Endothelial cell of umbilical vein (primary cell): ENCODE data around the gene THSD8. TPM values are rescaled to one million over a fixed set of nuclear protein-coding genes. Genes with fewer than 3 reads are reported as not detected.

Source experiments
- BruUV-seq: library from RNA; stranded (reverse); fragments of 400-500 nt; replicated peaks from 2 replicates; lab custom pipeline; 2021; lab: Mats Ljungman, UMichigan
- CTCF ChIA-PET: fragments of 300-600, 350-600 bp; sonication (Branson Sonifier 250); formaldehyde crosslinking; loops from one replicate; lab custom pipeline; 2021; ENCODE audit warnings: antibody characterized with exemption, inconsistent platforms; lab: Charles Lee
- POLR2A ChIA-PET: fragments of 300-600, 350-600 bp; sonication (Branson Sonifier 250); formaldehyde crosslinking; loops from one replicate; lab custom pipeline; 2021; ENCODE audit warnings: antibody characterized with exemption, inconsistent platforms; lab: Charles Lee
- DNase-seq: peaks from one replicate; pipeline ENCODE4 v3.0.0-alpha.2; 2011; ENCODE audit warnings: low read depth, low spot score
- FAIRE-seq: peaks from 2 replicates; lab custom pipeline; 2011; peaks lifted over from hg19 to GRCh38; lab: Jason Lieb, UNC
- H2AFZ ChIP-seq: 2 replicates; pipeline ENCODE4 v1.6.0; 2012; ENCODE audit warnings: low read depth, low read length, control low read depth, inconsistent platforms
- H3K27ac ChIP-seq: 2 replicates; pipeline ENCODE4 v1.5.1; 2011; ENCODE audit warnings: low read depth, mild to moderate bottlenecking, control low read depth, low read length, moderate library complexity; ENCODE audit not compliant: insufficient read depth
- H3K27me3 ChIP-seq, 2 experiments: 2 replicates each; pipeline versions ENCODE4 v1.6.0 to v1.6.1; 2011; ENCODE audit warnings: low read length in 2 of 2, mixed read lengths in 1 of 2; ENCODE audit not compliant: control insufficient read depth in 2 of 2, insufficient read depth in 2 of 2
- H3K36me3 ChIP-seq, 2 experiments: 2 replicates in 1 of 2; 3 replicates in 1 of 2; pipeline ENCODE4 v1.5.1; 2011; ENCODE audit warnings: low read length in 2 of 2, mild to moderate bottlenecking in 1 of 2, moderate library complexity in 1 of 2; ENCODE audit not compliant: control insufficient read depth in 2 of 2, insufficient read depth in 2 of 2; ENCODE audit errors: extremely low read depth in 1 of 2
- H3K4me1 ChIP-seq: 3 replicates; pipeline ENCODE4 v1.5.1; 2011; ENCODE audit warnings: mild to moderate bottlenecking, low read length; ENCODE audit not compliant: control insufficient read depth, insufficient read depth; ENCODE audit errors: extremely low read depth
- H3K4me2 ChIP-seq: 2 replicates; pipeline ENCODE4 v1.6.1; 2011; ENCODE audit warnings: low read length, control low read depth, mixed read lengths; ENCODE audit not compliant: insufficient read depth
- H3K4me3 ChIP-seq, 3 experiments: fragments of 200-600 bp in 1 of 3; sonication (generic), shearing (Covaris generic) in 1 of 3; replicated peaks in 1 of 3; 2 replicates each; pipeline ENCODE4 v1.5.1; 2011 to 2016; ENCODE audit warnings: control low read depth in 3 of 3, low read length in 3 of 3, mild to moderate bottlenecking in 2 of 3, inconsistent platforms in 1 of 3, low read depth in 1 of 3, moderate library complexity in 1 of 3; ENCODE audit not compliant: insufficient read depth in 1 of 3
- H3K79me2 ChIP-seq: 2 replicates; pipeline ENCODE4 v1.6.0; 2012; ENCODE audit warnings: low read length, inconsistent platforms; ENCODE audit not compliant: control insufficient read depth, insufficient read depth
- H3K9ac ChIP-seq: replicated peaks from 2 replicates; pipeline ENCODE3; 2011; ENCODE audit warnings: low read length, control low read depth; ENCODE audit not compliant: insufficient read depth; ENCODE audit errors: extremely low read depth
- H3K9me1 ChIP-seq: replicated peaks from 3 replicates; pipeline ENCODE4 v1.6.0; 2011; ENCODE audit warnings: mild to moderate bottlenecking, low read length; ENCODE audit not compliant: control insufficient read depth, insufficient read depth; ENCODE audit errors: extremely low read depth
- H3K9me3 ChIP-seq: replicated peaks from 2 replicates; pipeline ENCODE4 v1.5.1; 2012; ENCODE audit warnings: low read length, inconsistent platforms; ENCODE audit not compliant: control insufficient read depth, insufficient read depth
- H4K20me1 ChIP-seq: replicated peaks from 2 replicates; pipeline ENCODE3; 2011; ENCODE audit warnings: mild to moderate bottlenecking, low read length; ENCODE audit not compliant: control insufficient read depth, insufficient read depth; ENCODE audit errors: extremely low read depth
- EZH2 ChIP-seq: IDR thresholded peaks from 2 replicates; pipeline ENCODE4 v1.6.1; 2012; ENCODE audit warnings: borderline replicate concordance, low read depth, mild to moderate bottlenecking, moderate library complexity, low read length, inconsistent platforms; ENCODE audit not compliant: severe bottlenecking
- FOS ChIP-seq: IDR thresholded peaks from 2 replicates; pipeline ENCODE4 v1.6.1; 2011; ENCODE audit warnings: mild to moderate bottlenecking, low read length, moderate library complexity, borderline replicate concordance; ENCODE audit not compliant: insufficient read depth
- GATA2 ChIP-seq: IDR thresholded peaks from 2 replicates; pipeline ENCODE4 v1.7.0; 2011; ENCODE audit warnings: low read depth, mild to moderate bottlenecking, moderate library complexity, mixed read lengths, low read length; ENCODE audit not compliant: insufficient read length, insufficient read depth
- JUN ChIP-seq: IDR thresholded peaks from 2 replicates; pipeline ENCODE4 v1.6.1; 2011; ENCODE audit warnings: borderline replicate concordance, low read depth; ENCODE audit not compliant: insufficient read length, insufficient read depth
- MYC ChIP-seq: IDR thresholded peaks from one replicate; pipeline ENCODE4 v1.6.1; 2011; ENCODE audit warnings: mild to moderate bottlenecking, low read depth, low read length
- POLR2A ChIP-seq: IDR thresholded peaks from 2 replicates; pipeline ENCODE4 v1.6.1; 2012; ENCODE audit warnings: low read depth, mild to moderate bottlenecking, control low read depth, low read length
- POLR2AphosphoS5 ChIP-seq: IDR thresholded peaks from 2 replicates; pipeline ENCODE4 v1.6.1; 2012; ENCODE audit warnings: low read depth, mild to moderate bottlenecking, control low read depth, low read length, moderate library complexity; ENCODE audit not compliant: insufficient read depth
- dilution Hi-C: fragments of 300-500 bp; cut with MboI; formaldehyde crosslinking; loops from one replicate; pipeline ENCODE4 v1.15.0; 2019; ENCODE audit warnings: low sequenced_read_pairs; ENCODE audit not compliant: extremely low pct_ligation_motif_present
- intact Hi-C: fragments of 100-400 bp; cut with micrococcal nuclease; formaldehyde crosslinking; loops from one replicate; pipeline ENCODE4 v1.10.0; 2022
- polyA plus RNA-seq, 4 experiments: library from polyadenylated mRNA; depleted of rRNA in 3 of 4; stranded (reverse) in 3 of 4; unstranded in 1 of 4; fragments of >200 nt; gene quantifications; 2 replicates each; pipeline versions ENCODE4 v1.2.1 to v1.2.3, GENCODE V29; 2011 to 2012; ENCODE audit warnings: missing spikeins in 1 of 4
- total RNA-seq: library from RNA; stranded (reverse); gene quantifications from 2 replicates; pipeline ENCODE4 v1.2.3, GENCODE V29; 2021
- TF ChIP-seq, protein P1 (sequence below), 2 donors: IDR thresholded peaks; 1 replicate in 1 of 2; 2 replicates in 1 of 2; pipeline ENCODE4 v1.5.1; 2011; ENCODE audit warnings: low read length in 2 of 2, mild to moderate bottlenecking in 2 of 2, moderate library complexity in 2 of 2, control low read depth in 1 of 2, inconsistent platforms in 1 of 2, low read depth in 1 of 2; ENCODE audit not compliant: insufficient read depth in 1 of 2; ENCODE audit errors: extremely low read depth in 1 of 2
- TF ChIP-seq, protein P2 (sequence below): IDR thresholded peaks from 2 replicates; pipeline ENCODE4 v1.6.1; 2011; ENCODE audit not compliant: insufficient read depth, insufficient read length

THSD8 gene
- total and polyA plus RNA-seq, 2 donors (not counting 3 experiments of a cell fraction or from before 2014, with no cell fraction given), result 15.9 TPM; not detected in 1

DNA sequence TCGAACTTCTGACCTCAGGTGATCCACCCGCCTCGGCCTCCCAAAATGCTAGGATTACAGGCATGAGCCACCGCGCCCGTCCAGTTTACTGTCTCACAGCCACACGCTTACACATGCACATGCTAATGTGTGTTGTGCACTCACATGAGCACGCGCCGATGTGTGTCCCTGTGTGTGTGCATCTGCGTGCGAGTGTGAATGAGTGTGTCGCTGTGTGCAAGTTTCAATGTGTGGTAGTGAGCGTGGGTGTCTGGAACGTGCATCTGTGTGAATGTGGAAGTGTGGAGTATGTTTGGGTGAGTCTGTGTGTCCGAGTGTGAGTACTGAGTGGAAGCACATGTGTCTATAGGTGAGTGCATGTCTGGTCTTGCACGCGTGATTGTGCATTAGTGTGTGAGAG lies 40.6 kb downstream of the THSD8 start:
- FAIRE-seq (no peak), DNase-seq (no peak)
- TF ChIP-seq EZH2 (no peak), JUN (no peak), MYC (no peak), GATA2 (no peak), FOS (no peak), POLR2AphosphoS5 (no peak), POLR2A (no peak)
- TF ChIP-seq, protein P1, sequence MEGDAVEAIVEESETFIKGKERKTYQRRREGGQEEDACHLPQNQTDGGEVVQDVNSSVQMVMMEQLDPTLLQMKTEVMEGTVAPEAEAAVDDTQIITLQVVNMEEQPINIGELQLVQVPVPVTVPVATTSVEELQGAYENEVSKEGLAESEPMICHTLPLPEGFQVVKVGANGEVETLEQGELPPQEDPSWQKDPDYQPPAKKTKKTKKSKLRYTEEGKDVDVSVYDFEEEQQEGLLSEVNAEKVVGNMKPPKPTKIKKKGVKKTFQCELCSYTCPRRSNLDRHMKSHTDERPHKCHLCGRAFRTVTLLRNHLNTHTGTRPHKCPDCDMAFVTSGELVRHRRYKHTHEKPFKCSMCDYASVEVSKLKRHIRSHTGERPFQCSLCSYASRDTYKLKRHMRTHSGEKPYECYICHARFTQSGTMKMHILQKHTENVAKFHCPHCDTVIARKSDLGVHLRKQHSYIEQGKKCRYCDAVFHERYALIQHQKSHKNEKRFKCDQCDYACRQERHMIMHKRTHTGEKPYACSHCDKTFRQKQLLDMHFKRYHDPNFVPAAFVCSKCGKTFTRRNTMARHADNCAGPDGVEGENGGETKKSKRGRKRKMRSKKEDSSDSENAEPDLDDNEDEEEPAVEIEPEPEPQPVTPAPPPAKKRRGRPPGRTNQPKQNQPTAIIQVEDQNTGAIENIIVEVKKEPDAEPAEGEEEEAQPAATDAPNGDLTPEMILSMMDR (IDR thresholded peaks at IDR 0.05; ENCODE audit: extremely low read depth in 1 of 2, insufficient read depth in 1 of 2, low read depth in 1 of 2, low read length in 2 of 2), result no peak
- TF ChIP-seq, protein P2, sequence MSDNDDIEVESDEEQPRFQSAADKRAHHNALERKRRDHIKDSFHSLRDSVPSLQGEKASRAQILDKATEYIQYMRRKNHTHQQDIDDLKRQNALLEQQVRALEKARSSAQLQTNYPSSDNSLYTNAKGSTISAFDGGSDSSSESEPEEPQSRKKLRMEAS, result no peak
- Histone ChIP-seq H3K9me3 (no peaks in the 10 kb centered on the region), H3K79me2 (no peaks in the 10 kb centered on the region), H3K27ac (no peak overlapping the region), H3K4me1 (no peaks in the 10 kb centered on the region), H2AFZ (no peak overlapping the region), H3K27me3 (peaks cover 22 to 29% of the 10 kb centered on the region in 2 experiments), H3K4me3 (no peak overlapping the region), H3K36me3 (no peaks in the 10 kb centered on the region), H3K4me2 (no peak overlapping the region), H4K20me1 (no peaks in the 10 kb centered on the region), H3K9me1 (no peaks in the 10 kb centered on the region), H3K9ac (no peak overlapping the region)
- intact Hi-C loops, result no loop called here
- BruUV-seq, result no TSS peak
- POLR2A ChIA-PET, result no interaction called here
- CTCF ChIA-PET, result no interaction called here
- dilution Hi-C loops, result no loop called here
